PC-9 (cell line): ENCODE results near the gene IGFBP7. TPM values are rescaled to one million over a fixed set of nuclear protein-coding genes. Genes with fewer than 3 reads are reported as not detected.

ENCODE experiments used
- BruUV-seq: library from RNA; stranded (reverse); fragments of 400-500 nt; replicated peaks from 2 replicates; lab custom pipeline; 2021; lab: Mats Ljungman, UMichigan
- CTCF ChIA-PET: fragments of 300-600 bp; sonication (Branson Sonifier 250); formaldehyde crosslinking; loops from one replicate; lab custom pipeline; 2022; ENCODE audit warnings: antibody characterized with exemption; lab: Charles Lee
- POLR2A ChIA-PET: fragments of 300-600 bp; sonication (Branson Sonifier 250); formaldehyde crosslinking; loops from one replicate; lab custom pipeline; 2022; ENCODE audit warnings: antibody characterized with exemption; ENCODE audit not compliant: unreplicated experiment; lab: Charles Lee
- DNase-seq, 2 experiments: peaks; one replicate each; pipeline versions ENCODE4 v3.0.0 to v3.0.0-alpha.2; 2015 to 2022; ENCODE audit warnings: mixed read lengths in 1 of 2
- H2AFZ ChIP-seq: fragments of 200-600 bp; sonication (generic); 2 replicates; pipeline ENCODE4 v1.8.1; 2017; ENCODE audit warnings: antibody characterized with exemption
- H3F3A ChIP-seq: fragments of 200-600 bp; sonication (generic); 2 replicates; pipeline ENCODE4 v1.8.1; 2017; ENCODE audit warnings: antibody characterized with exemption, mild to moderate bottlenecking, low read depth; ENCODE audit not compliant: insufficient read depth
- H3K27ac ChIP-seq: fragments of 200-600 bp; sonication (generic); 2 replicates; pipeline ENCODE4 v1.6.1; 2016; ENCODE audit warnings: mixed run types
- H3K27me3 ChIP-seq: fragments of 200-600 bp; sonication (generic); 2 replicates; pipeline ENCODE4 v1.6.1; 2016; ENCODE audit warnings: low read depth, mixed run types; ENCODE audit not compliant: insufficient read depth
- H3K36me3 ChIP-seq: fragments of 200-600 bp; sonication (generic); 2 replicates; pipeline ENCODE4 v1.6.1; 2016; ENCODE audit warnings: low read depth, mixed run types
- H3K4me1 ChIP-seq: fragments of 200-600 bp; sonication (generic); replicated peaks from 2 replicates; pipeline ENCODE4 v1.6.1; 2016; ENCODE audit warnings: mixed run types; ENCODE audit not compliant: insufficient read depth
- H3K4me2 ChIP-seq: fragments of 200-600 bp; sonication (generic); 2 replicates; pipeline ENCODE4 v1.6.1; 2017; ENCODE audit warnings: mixed run types
- H3K4me3 ChIP-seq: fragments of 200-600 bp; sonication (generic); 2 replicates; pipeline ENCODE4 v1.6.1; 2016; ENCODE audit warnings: mixed run types
- H3K79me2 ChIP-seq: fragments of 200-600 bp; sonication (generic); 2 replicates; pipeline ENCODE4 v1.6.1; 2017; ENCODE audit warnings: low read depth, mixed run types
- H3K9me2 ChIP-seq: fragments of 200-600 bp; sonication (generic); 2 replicates; pipeline ENCODE4 v1.8.1; 2017; ENCODE audit warnings: mild to moderate bottlenecking; ENCODE audit not compliant: insufficient read depth
- H3K9me3 ChIP-seq: fragments of 200-600 bp; sonication (generic); 2 replicates; pipeline ENCODE4 v1.8.1; 2016; ENCODE audit warnings: low read depth; ENCODE audit not compliant: insufficient read depth
- H4K20me1 ChIP-seq: fragments of 200-600 bp; sonication (generic); 2 replicates; pipeline ENCODE4 v1.8.1; 2017; ENCODE audit not compliant: insufficient read depth
- CTCF ChIP-seq: fragments of 200-600 bp; sonication (generic); conservative IDR thresholded peaks from 2 replicates; pipeline ENCODE4 v1.6.1; 2017; ENCODE audit warnings: mixed run types, antibody characterized with exemption, mild to moderate bottlenecking, moderate library complexity
- EZH2 ChIP-seq: fragments of 200-600 bp; sonication (generic); IDR thresholded peaks from 2 replicates; pipeline ENCODE4 v1.8.0; 2017; ENCODE audit warnings: antibody characterized with exemption, low read depth
- intact Hi-C: fragments of 100-400 bp; cut with micrococcal nuclease; formaldehyde crosslinking; loops from one replicate; pipeline ENCODE4 v1.10.0; 2022; ENCODE audit not compliant: unreplicated experiment
- total RNA-seq: library from RNA; stranded (reverse); gene quantifications from 2 replicates; pipeline ENCODE4 v1.2.3, GENCODE V29; 2021

IGFBP7 gene
- total RNA-seq, 1 experiment from 2014 or later = 127 TPM

- Histone ChIP-seq H3K36me3 (no peaks in the 10 kb centered on the region), H3K9me2 (no peaks in the 10 kb centered on the region), H3K79me2 (no peaks in the 10 kb centered on the region), H3K4me1 (no peaks in the 10 kb centered on the region), H3K9me3 (no peaks in the 10 kb centered on the region), H3K4me2 (no peak overlapping the region), H3K27ac (no peak overlapping the region), H4K20me1 (no peaks in the 10 kb centered on the region), H2AFZ (no peak overlapping the region), H3F3A (no peaks in the 10 kb centered on the region), H3K4me3 (no peak overlapping the region), H3K27me3 (no peaks in the 10 kb centered on the region)
- intact Hi-C loops = no loop called here
- BruUV-seq = no TSS peak
- POLR2A ChIA-PET = no interaction called here
- DNase-seq = no peak
- CTCF ChIA-PET = no interaction called here
- TF ChIP-seq EZH2 = no peak
- TF ChIP-seq CTCF = no peak
Measured at GRCh38 chr4:57124145-57124544, 14.0 kb upstream of the IGFBP7 start.

DNA sequence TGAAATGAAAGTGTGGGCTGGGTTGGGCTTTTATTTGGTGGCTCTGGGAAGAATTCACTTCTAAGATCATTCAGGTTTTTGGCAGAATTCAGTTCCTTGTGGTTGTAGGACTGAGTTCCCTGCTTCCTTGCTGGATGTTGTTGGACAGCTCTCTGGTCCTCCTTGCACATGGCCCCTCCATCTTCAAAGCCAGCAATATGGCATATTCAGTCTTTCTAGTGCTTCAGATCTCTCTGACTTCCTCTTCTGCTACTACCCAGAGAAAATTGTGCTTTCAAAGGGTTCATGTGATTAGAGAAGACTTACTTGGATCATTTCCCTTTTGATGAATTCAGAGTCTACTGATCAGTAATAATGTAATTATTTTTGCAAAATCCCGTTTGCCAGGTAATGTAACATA lies 12.8 kb upstream of the IGFBP7 start:
- Histone ChIP-seq H3K27me3 (no peaks in the 10 kb centered on the region), H3K79me2 (no peaks in the 10 kb centered on the region), H3K9me2 (no peaks in the 10 kb centered on the region), H3F3A (no peaks in the 10 kb centered on the region), H3K4me1 (no peaks in the 10 kb centered on the region), H3K27ac (no peak overlapping the region), H3K36me3 (no peaks in the 10 kb centered on the region), H3K4me2 (no peak overlapping the region), H2AFZ (no peak overlapping the region), H4K20me1 (no peaks in the 10 kb centered on the region), H3K4me3 (no peak overlapping the region), H3K9me3 (no peaks in the 10 kb centered on the region)
- ChIA-PET CTCF (no interaction called here), POLR2A (no interaction called here)
- DNase-seq = no peak
- BruUV-seq = no TSS peak
- TF ChIP-seq EZH2 (no peak), CTCF (no peak)
- intact Hi-C loops = no loop called here

DNA sequence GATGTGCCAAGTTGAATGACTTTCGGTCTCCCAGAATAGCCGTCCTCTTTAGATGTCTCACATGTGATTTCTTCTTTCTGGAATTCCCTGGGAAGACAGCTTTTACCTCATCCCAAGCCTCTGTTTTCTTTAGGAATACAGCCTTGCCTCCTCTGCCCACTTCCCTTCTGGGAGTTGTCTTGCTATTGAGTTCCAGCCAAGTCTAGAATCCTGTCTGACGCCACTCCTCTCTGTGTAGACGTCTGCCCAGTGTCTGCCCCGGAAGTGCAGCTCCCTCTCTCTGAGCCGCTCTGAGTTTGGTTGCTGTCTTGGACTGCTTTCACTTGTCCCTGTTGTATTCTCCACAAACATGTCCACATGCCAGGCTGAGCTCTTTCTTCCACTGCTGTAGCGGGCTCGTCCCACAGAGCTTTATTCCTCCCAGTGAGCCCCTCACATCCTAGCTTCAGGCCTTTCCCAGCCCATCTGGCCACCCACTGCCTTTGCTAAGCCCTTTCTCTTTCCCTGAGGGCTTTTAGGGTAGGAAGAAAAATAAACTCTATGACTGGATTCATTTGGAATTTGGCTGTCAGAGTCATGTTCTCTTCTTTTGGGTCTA lies 9.0 kb upstream of the IGFBP7 start:
- DNase-seq = peak in 1 of 2 experiments; percentile 42
- TSS peak; percentile 55 for BruUV-seq
- Histone ChIP-seq H3K36me3 (no peaks in the 10 kb centered on the region), H3K9me2 (no peaks in the 10 kb centered on the region), H3K27me3 (no peaks in the 10 kb centered on the region), H3K27ac (no peak overlapping the region), H3F3A (no peaks in the 10 kb centered on the region), H2AFZ (no peak overlapping the region), H3K79me2 (no peaks in the 10 kb centered on the region), H3K4me3 (no peak overlapping the region), H3K4me1 (no peaks in the 10 kb centered on the region), H3K4me2 (no peak overlapping the region), H3K9me3 (no peaks in the 10 kb centered on the region), H4K20me1 (no peaks in the 10 kb centered on the region)
- CTCF ChIA-PET = no interaction called here
- intact Hi-C loops = loop anchor here (2.0 to 10.0 kb wide), 2 partner anchors 14 to 84 kb away; no protein-coding TSS in a partner anchor
- no peak for TF ChIP-seq EZH2
- TF ChIP-seq CTCF = no peak
- POLR2A ChIA-PET = no interaction called here
